ENCODE measurements around the gene CTNNA2.

- TF ChIP-seq CTCF (IDR thresholded peaks at IDR 0.05), result no peak
- TF ChIP-seq POLR2A (IDR thresholded peaks at IDR 0.05), result no peak
Measured at GRCh38 chr2:79569048-79569447, 56.2 kb downstream of the CTNNA2 start.
